Measurements from ENCODE around the gene DPP4.

DPP4 gene

GRCh38 chr2:161947836-161948235, 126.2 kb downstream of the DPP4 start:
- Histone ChIP-seq H3K27me3 (ENCODE audit: control insufficient read depth in 3 of 3, insufficient read depth in 3 of 3, low read depth in 1 of 3, low read length in 3 of 3) (no peaks in the 10 kb centered on the region), H3K4me1 (ENCODE audit: control insufficient read depth in 2 of 2, insufficient read depth in 1 of 2, low read depth in 1 of 2, low read length in 2 of 2) (peaks cover 0 to 1% of the 10 kb centered on the region in 2 donors), H3K4me3 (ENCODE audit: low read length in 2 of 2) (no peak overlapping the region), H2BK120ac (ENCODE audit: low read depth, low read length) (no peak overlapping the region), H2AK5ac (ENCODE audit: low read depth, low read length) (no peak overlapping the region), H3K9ac (ENCODE audit: low read depth, low read length, poor library complexity) (no peak overlapping the region), H3K36me3 (replicated peaks in 1 of 2; ENCODE audit: control insufficient read depth in 2 of 2, insufficient read depth in 2 of 2, low read length in 2 of 2) (no peaks in the 10 kb centered on the region), H3K4ac (ENCODE audit: low read length) (no peak overlapping the region), H3K18ac (ENCODE audit: low read length) (no peak overlapping the region), H2AFZ (ENCODE audit: low read length) (peak overlapping the region; percentile 61), H3K27ac (replicated peaks; ENCODE audit: low read length) (no peak overlapping the region), H3K79me1 (ENCODE audit: low read depth, low read length) (no peaks in the 10 kb centered on the region), H3K9me3 (replicated peaks in 1 of 2; ENCODE audit: control insufficient read depth in 2 of 2, insufficient read depth in 1 of 2, low read depth in 1 of 2, low read length in 2 of 2) (no peaks in the 10 kb centered on the region), H2BK12ac (ENCODE audit: low read length) (no peak overlapping the region), H4K8ac (ENCODE audit: low read depth, low read length) (no peak overlapping the region), H3K4me2 (ENCODE audit: insufficient read depth, low read length, poor library complexity, severe bottlenecking) (no peak overlapping the region), H4K91ac (ENCODE audit: low read depth, low read length, poor library complexity) (no peak overlapping the region), H2BK15ac (ENCODE audit: low read length) (no peak overlapping the region), H2BK5ac (ENCODE audit: low read length) (no peak overlapping the region), H3K23ac (ENCODE audit: low read depth, low read length, poor library complexity) (no peak overlapping the region), H3K14ac (ENCODE audit: low read length) (no peak overlapping the region)
- no CpG with 5 or more reads among the region's 5 CpGs for WGBS, 2 donors (ENCODE audit: extremely low coverage in 2 of 2, insufficient read length in 2 of 2, insufficient replicate concordance in 1 of 2)
- DNase-seq (ENCODE audit: low spot score), result no peak

- no peak for DNase-seq (ENCODE audit: low spot score)
- Histone ChIP-seq H2BK12ac (ENCODE audit: low read length) (no peak overlapping the region), H3K36me3 (replicated peaks in 1 of 2; ENCODE audit: control insufficient read depth in 2 of 2, insufficient read depth in 2 of 2, low read length in 2 of 2) (no peaks in the 10 kb centered on the region), H3K27me3 (ENCODE audit: control insufficient read depth in 3 of 3, insufficient read depth in 3 of 3, low read depth in 1 of 3, low read length in 3 of 3) (no peaks in the 10 kb centered on the region), H3K4me2 (ENCODE audit: insufficient read depth, low read length, poor library complexity, severe bottlenecking) (no peak overlapping the region), H4K91ac (ENCODE audit: low read depth, low read length, poor library complexity) (no peak overlapping the region), H2BK5ac (ENCODE audit: low read length) (no peak overlapping the region), H2BK15ac (ENCODE audit: low read length) (no peak overlapping the region), H2BK120ac (ENCODE audit: low read depth, low read length) (no peak overlapping the region), H3K79me1 (ENCODE audit: low read depth, low read length) (no peaks in the 10 kb centered on the region), H4K8ac (ENCODE audit: low read depth, low read length) (no peak overlapping the region), H3K9ac (ENCODE audit: low read depth, low read length, poor library complexity) (no peak overlapping the region), H3K4me1 (ENCODE audit: control insufficient read depth in 2 of 2, insufficient read depth in 1 of 2, low read depth in 1 of 2, low read length in 2 of 2) (peaks cover 0 to 1% of the 10 kb centered on the region in 2 donors), H3K18ac (ENCODE audit: low read length) (no peak overlapping the region), H3K4me3 (ENCODE audit: low read length in 2 of 2) (no peak overlapping the region), H3K4ac (ENCODE audit: low read length) (no peak overlapping the region), H2AK5ac (ENCODE audit: low read depth, low read length) (no peak overlapping the region), H3K27ac (replicated peaks; ENCODE audit: low read length) (no peak overlapping the region), H2AFZ (ENCODE audit: low read length) (peak overlapping the region; percentile 61), H3K9me3 (replicated peaks in 1 of 2; ENCODE audit: control insufficient read depth in 2 of 2, insufficient read depth in 1 of 2, low read depth in 1 of 2, low read length in 2 of 2) (no peaks in the 10 kb centered on the region), H3K23ac (ENCODE audit: low read depth, low read length, poor library complexity) (no peak overlapping the region), H3K14ac (ENCODE audit: low read length) (no peak overlapping the region)
- no CpG with 5 or more reads among the region's 3 CpGs for WGBS, 2 donors (ENCODE audit: extremely low coverage in 2 of 2, insufficient read length in 2 of 2, insufficient replicate concordance in 1 of 2)
Observed at GRCh38 chr2:161947406-161947805, 126.6 kb downstream of the DPP4 start.

GRCh38 chr2:161946489-161947107, 127.4 kb downstream of the DPP4 start:
- Histone ChIP-seq H4K8ac (ENCODE audit: low read depth, low read length) (no peak overlapping the region), H3K18ac (ENCODE audit: low read length) (no peak overlapping the region), H2AK5ac (ENCODE audit: low read depth, low read length) (no peak overlapping the region), H3K23ac (ENCODE audit: low read depth, low read length, poor library complexity) (no peak overlapping the region), H3K4me2 (ENCODE audit: insufficient read depth, low read length, poor library complexity, severe bottlenecking) (no peak overlapping the region), H3K36me3 (replicated peaks in 1 of 2; ENCODE audit: control insufficient read depth in 2 of 2, insufficient read depth in 2 of 2, low read length in 2 of 2) (no peaks in the 10 kb centered on the region), H2BK120ac (ENCODE audit: low read depth, low read length) (no peak overlapping the region), H3K27ac (replicated peaks; ENCODE audit: low read length) (no peak overlapping the region), H3K9me3 (replicated peaks in 1 of 2; ENCODE audit: control insufficient read depth in 2 of 2, insufficient read depth in 1 of 2, low read depth in 1 of 2, low read length in 2 of 2) (no peaks in the 10 kb centered on the region), H3K9ac (ENCODE audit: low read depth, low read length, poor library complexity) (no peak overlapping the region), H4K91ac (ENCODE audit: low read depth, low read length, poor library complexity) (no peak overlapping the region), H3K4me3 (ENCODE audit: low read length in 2 of 2) (no peak overlapping the region), H2BK5ac (ENCODE audit: low read length) (no peak overlapping the region), H3K14ac (ENCODE audit: low read length) (no peak overlapping the region), H3K4me1 (ENCODE audit: control insufficient read depth in 2 of 2, insufficient read depth in 1 of 2, low read depth in 1 of 2, low read length in 2 of 2) (peaks cover 0 to 1% of the 10 kb centered on the region in 2 donors), H2AFZ (ENCODE audit: low read length) (no peak overlapping the region), H3K79me1 (ENCODE audit: low read depth, low read length) (no peaks in the 10 kb centered on the region), H2BK15ac (ENCODE audit: low read length) (no peak overlapping the region), H3K27me3 (ENCODE audit: control insufficient read depth in 3 of 3, insufficient read depth in 3 of 3, low read depth in 1 of 3, low read length in 3 of 3) (peaks cover 0 to 2% (median 0%) of the 10 kb centered on the region in 3 experiments), H3K4ac (ENCODE audit: low read length) (no peak overlapping the region), H2BK12ac (ENCODE audit: low read length) (no peak overlapping the region)
- no CpG with 5 or more reads among the region's 3 CpGs for whole genome bisulfite sequencing, 2 donors (ENCODE audit: extremely low coverage in 2 of 2, insufficient read length in 2 of 2, insufficient replicate concordance in 1 of 2)
- DNase-seq (ENCODE audit: low spot score), result peak; percentile 12

GRCh38 chr2:161943011-161943410, 131.0 kb downstream of the DPP4 start:
- Histone ChIP-seq H4K8ac (ENCODE audit: low read depth, low read length) (no peak overlapping the region), H3K27me3 (ENCODE audit: control insufficient read depth in 3 of 3, insufficient read depth in 3 of 3, low read depth in 1 of 3, low read length in 3 of 3) (peaks cover 0 to 10% (median 0%) of the 10 kb centered on the region in 3 experiments), H2AK5ac (ENCODE audit: low read depth, low read length) (no peak overlapping the region), H3K9me3 (replicated peaks in 1 of 2; ENCODE audit: control insufficient read depth in 2 of 2, insufficient read depth in 1 of 2, low read depth in 1 of 2, low read length in 2 of 2) (no peaks in the 10 kb centered on the region), H3K9ac (ENCODE audit: low read depth, low read length, poor library complexity) (no peak overlapping the region), H3K79me1 (ENCODE audit: low read depth, low read length) (no peaks in the 10 kb centered on the region), H3K4ac (ENCODE audit: low read length) (no peak overlapping the region), H3K18ac (ENCODE audit: low read length) (no peak overlapping the region), H3K36me3 (replicated peaks in 1 of 2; ENCODE audit: control insufficient read depth in 2 of 2, insufficient read depth in 2 of 2, low read length in 2 of 2) (no peaks in the 10 kb centered on the region), H3K4me1 (ENCODE audit: control insufficient read depth in 2 of 2, insufficient read depth in 1 of 2, low read depth in 1 of 2, low read length in 2 of 2) (peaks cover 0 to 1% of the 10 kb centered on the region in 2 donors), H3K23ac (ENCODE audit: low read depth, low read length, poor library complexity) (no peak overlapping the region), H3K4me2 (ENCODE audit: insufficient read depth, low read length, poor library complexity, severe bottlenecking) (no peak overlapping the region), H2BK15ac (ENCODE audit: low read length) (no peak overlapping the region), H2BK120ac (ENCODE audit: low read depth, low read length) (no peak overlapping the region), H3K4me3 (ENCODE audit: low read length in 2 of 2) (no peak overlapping the region), H2BK5ac (ENCODE audit: low read length) (no peak overlapping the region), H3K27ac (replicated peaks; ENCODE audit: low read length) (no peak overlapping the region), H3K14ac (ENCODE audit: low read length) (no peak overlapping the region), H2AFZ (ENCODE audit: low read length) (no peak overlapping the region), H2BK12ac (ENCODE audit: low read length) (no peak overlapping the region), H4K91ac (ENCODE audit: low read depth, low read length, poor library complexity) (no peak overlapping the region)
- no CpG with 5 or more reads among the region's 2 CpGs for WGBS, 2 donors (ENCODE audit: extremely low coverage in 2 of 2, insufficient read length in 2 of 2, insufficient replicate concordance in 1 of 2)
- DNase-seq (ENCODE audit: low spot score), result no peak
